Dedifferentiated amniotic fluid mesenchymal stem cell (primary cell): ENCODE results near the gene TRIM45.
"Not testable (repeated sequence)": the region's sequence is repeated elsewhere in the genome, so short reads cannot be mapped to it uniquely, and the experiment has no call there.

Source experiments
- DNase-seq: peaks from one replicate; pipeline ENCODE4 v3.0.0-alpha.2; 2016; ENCODE audit errors: extremely low spot score

The TRIM45 gene, protein sequence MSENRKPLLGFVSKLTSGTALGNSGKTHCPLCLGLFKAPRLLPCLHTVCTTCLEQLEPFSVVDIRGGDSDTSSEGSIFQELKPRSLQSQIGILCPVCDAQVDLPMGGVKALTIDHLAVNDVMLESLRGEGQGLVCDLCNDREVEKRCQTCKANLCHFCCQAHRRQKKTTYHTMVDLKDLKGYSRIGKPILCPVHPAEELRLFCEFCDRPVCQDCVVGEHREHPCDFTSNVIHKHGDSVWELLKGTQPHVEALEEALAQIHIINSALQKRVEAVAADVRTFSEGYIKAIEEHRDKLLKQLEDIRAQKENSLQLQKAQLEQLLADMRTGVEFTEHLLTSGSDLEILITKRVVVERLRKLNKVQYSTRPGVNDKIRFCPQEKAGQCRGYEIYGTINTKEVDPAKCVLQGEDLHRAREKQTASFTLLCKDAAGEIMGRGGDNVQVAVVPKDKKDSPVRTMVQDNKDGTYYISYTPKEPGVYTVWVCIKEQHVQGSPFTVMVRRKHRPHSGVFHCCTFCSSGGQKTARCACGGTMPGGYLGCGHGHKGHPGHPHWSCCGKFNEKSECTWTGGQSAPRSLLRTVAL

DNA sequence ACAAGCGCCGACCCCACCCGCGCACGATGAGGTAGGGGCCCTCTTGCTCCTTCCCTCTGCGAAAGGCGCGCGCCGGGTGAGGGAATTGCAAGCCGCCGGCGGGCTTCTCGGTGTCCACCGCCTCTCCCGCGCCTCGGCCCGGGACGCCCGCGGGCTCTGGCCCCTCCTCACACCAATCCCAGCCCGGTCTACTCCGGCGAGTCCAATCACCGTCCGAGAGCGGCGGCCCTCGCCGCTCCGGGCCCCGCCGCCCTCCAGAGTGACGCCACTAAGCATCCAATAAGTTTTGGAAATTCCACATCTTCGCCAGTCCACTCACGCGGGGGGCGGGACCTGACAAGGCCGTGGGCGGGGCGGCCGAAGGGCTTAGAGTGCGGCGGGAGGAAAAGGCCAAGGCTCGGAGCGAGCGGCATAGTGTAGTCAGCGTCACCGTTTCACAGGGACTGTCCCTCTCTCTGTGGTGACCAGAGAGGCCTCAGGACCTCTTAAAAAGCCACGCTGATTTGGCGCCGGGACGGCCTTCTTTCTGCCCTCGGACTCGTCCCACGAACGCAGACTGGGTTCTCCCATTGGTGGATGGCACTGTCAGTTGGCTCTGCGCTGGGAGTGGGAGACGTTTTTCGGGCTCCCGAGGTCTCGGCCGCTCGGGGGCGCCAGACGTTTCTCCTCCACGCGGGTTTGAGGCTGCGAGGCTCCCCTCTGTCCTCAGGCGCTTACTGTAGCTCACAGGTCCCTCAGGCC lies at the start of gene TRIM45:
TRIM45 (minus strand) TSS at position 161 of the 741 bp plus-strand sequence. CDS start 548 bp downstream, outside the sequence.
- peak; percentile 97 for DNase-seq

DNA sequence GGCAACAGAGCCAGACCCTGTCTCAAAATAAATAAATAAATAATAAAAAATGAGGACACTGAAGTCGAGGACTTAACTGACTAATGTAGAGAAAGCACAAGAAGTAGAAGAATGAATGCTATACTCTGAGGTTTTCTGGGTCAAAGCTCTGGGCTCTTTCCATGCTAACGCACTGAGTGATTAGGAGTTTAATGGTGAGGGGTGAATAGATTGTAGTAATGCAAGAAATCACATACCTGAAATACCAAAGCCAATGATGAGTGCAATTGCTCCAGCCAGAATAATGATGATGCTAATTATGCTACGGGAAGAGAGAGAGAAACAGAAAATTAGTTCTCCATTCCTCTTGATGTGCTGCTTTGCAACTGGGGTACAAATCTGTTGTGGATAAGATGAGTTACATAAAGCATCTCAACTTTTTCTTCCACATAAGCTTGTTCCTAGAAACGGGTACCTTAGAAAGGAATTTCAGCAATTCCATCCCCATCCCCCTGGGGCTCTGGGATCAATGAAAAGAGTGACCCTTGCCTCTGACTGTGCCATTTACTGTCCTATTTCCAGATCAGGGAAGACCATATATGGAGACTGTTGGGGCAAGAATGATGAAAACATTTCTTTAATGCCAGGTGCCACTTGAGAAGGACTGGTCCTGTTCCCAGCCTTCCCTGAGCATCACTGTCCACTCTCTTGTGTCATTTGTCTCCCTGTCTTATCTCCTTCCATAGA lies 48.5 kb upstream of the TRIM45 start:
- no peak for DNase-seq

DNA sequence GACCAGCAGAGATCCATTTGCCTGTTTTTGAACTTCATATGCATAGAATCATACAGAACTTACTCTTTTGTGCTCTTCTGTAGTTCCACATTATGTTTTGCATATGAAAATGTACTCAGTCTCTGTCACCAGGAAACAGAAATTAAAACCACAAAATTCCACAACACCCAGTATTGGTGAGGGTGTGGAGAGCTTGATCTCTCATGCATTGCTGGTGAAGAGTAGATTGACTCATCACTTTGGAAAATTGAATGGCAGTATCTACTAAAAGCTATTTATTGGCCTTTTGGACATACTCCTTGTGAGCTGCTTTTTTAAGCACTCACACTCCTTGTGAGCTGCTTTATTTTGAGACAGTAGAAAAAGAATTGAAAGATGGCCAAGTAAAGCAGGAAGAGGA lies 45.9 kb upstream of the TRIM45 start:
- no peak for DNase-seq

DNA sequence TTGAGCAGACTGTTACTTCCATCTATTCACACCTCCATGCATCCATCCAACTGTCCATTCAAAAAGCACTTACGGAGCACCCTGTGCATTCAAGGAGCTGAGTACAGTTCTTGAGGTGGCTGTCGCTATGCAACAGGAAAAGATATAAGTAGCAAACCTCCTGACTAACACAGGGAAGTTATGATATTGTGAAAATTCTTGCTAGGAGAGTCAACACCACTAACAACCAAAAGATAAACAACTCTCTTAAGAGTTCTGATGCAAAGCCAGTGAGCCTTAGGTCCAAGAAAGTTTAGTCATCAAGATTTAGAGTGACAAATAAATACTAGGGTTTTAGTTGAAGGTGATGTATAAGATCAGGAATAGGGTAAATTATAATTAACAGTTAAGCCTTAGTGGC lies 44.5 kb upstream of the TRIM45 start:
- DNase-seq, result peak; percentile 76

DNA sequence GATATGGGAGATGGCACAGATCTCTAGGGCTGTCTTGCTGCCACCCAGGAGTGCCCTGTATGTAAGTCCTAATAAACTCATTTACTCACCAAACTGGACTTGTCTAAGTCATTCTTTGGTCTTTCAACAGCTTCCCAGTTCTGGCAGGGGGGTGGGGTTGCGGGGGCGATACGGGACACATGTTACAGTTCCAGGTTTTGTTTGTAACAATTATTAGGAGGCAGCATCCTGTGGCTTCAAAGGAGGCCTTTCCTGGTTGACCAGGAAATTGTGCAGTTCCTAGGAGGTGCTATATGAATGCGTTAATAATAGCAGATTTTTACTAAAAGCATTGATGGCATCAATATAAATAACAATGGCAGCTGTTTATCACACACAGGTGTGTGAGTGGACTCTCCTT lies 42.7 kb upstream of the TRIM45 start:
- no peak for DNase-seq

DNA sequence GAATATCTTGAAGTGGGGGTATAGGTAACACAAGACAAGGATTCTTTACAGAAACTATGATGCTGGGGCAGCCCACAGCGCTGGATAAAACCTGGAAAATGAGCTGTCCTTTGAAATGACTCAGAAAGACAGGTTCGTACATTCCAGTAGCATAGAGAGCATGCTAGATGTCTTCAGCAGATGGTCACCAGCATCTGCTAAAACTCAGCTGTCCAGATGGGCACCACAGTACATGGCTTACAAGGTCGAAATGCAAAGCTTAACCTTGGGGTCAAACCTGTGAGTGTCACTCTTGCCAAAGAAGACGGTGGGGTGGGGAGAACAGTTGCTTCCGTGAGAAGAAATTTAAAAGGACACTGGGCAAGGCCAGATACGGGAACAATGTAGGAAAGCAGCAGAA lies 41.3 kb upstream of the TRIM45 start:
- no peak for DNase-seq

DNA sequence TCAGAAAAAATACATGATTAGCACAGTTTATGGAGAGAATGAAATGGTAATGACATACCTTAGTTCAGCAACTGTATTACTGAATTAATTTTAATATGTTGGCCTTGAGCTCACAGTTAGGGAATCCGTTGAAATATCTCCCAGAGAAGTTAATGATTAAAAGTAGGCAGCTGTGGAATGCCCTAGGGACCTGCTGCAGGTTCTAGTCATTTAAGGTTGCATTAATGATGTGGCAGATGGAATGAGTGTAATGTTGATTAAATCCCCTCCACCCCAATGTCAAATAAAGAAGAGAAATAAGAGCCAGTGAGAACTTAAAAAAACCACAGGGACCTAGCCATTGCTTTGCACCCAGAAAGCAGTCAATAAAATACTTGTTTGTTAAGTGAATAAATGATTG lies 40.3 kb upstream of the TRIM45 start:
- DNase-seq, result no peak

DNA sequence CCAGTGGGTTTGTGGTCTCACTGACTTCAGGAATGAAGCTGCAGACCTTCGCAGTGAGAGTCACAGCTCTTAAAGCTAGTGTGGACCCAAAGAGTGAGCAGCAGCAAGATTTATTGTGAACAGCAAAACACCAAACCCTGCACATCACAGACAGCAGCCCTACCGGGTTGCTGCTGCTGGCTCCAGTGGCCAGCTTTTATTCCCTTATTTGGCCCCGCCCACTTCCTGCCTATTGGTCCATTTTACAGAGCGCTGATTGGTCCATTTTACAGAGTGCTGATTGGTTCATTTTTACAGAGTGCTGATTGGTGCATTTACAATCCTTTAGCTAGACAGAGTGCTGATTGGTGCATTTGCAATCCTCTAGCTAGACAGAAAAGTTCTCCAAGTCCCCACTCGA lies 29.8 kb upstream of the TRIM45 start:
- not testable (repeated sequence) for DNase-seq

DNA sequence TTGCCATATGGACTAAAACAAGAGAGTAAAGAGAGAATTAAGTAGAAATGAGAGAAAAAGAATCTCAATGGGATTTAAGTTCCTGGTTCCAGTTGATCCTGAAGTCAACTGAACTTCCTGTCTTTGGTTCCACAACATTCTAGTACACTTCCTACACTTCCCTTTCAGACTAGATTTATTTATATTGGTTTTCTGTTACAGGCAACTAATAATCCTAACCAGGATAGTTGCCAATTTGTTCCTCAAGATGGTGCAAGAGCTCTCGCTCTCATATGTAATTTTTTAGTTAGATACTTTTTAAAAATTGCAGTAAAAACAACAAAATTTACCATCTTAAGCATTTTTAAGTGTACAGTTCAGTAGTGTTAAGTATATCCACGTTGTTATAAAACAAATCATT lies 28.8 kb upstream of the TRIM45 start:
- DNase-seq, result no peak

DNA sequence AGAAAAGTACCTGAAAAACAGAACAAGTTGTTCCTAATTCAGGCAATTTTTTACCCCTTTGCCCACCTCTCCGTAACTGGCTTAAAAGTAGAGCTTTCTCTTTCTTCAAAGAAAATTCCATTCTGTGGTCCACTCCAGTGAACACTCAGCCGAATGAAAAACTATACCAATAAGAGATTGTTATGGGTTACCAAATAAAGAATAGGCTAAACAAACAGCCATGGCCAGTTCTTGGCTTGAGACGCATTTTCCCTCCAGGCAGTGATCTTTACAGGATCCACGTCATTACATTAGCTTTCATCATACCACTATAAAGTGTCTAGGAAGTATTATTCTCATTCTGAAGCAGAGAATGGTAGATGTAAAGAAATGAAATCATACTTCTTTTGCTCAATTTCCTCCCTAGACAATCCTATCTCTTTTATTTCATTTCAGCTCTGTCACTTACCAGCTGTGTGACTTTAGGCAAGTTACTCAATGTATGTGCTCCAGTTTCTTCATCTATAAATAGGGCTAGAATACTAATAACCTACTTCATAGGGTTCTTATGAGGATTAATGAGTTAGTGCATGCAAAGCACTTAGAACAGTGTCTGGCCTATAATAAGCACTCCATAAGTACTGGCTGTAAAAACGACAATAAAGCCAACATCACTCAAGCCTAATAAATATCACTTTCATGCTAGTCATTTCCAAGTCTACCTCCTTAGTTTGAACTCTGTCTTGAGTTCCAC lies 26.5 kb upstream of the TRIM45 start:
- DNase-seq, result peak; percentile 87

DNA sequence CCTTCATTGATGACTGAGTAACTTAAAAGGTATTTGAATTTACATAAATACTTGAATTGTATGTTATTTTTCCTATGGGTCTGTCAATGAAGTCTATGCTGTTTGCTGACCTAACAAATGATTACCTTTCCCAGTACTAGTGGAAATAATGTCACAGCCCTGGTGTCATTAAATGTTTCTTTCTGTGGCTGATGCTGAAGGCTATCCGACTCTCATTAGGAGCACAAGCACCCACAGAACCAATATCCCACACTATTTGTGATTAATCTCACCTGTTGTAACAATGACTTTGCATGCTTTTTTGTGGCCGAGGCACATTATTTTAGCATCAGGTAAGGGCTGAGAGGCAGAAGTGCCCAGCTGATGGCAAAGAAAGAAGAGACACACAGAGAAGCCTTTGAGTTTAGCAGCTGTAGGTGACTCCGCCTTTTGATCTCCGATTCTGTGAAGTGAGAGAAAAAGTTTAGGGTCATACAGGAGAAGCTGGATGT lies 25.8 kb upstream of the TRIM45 start:
- no peak for DNase-seq

DNA sequence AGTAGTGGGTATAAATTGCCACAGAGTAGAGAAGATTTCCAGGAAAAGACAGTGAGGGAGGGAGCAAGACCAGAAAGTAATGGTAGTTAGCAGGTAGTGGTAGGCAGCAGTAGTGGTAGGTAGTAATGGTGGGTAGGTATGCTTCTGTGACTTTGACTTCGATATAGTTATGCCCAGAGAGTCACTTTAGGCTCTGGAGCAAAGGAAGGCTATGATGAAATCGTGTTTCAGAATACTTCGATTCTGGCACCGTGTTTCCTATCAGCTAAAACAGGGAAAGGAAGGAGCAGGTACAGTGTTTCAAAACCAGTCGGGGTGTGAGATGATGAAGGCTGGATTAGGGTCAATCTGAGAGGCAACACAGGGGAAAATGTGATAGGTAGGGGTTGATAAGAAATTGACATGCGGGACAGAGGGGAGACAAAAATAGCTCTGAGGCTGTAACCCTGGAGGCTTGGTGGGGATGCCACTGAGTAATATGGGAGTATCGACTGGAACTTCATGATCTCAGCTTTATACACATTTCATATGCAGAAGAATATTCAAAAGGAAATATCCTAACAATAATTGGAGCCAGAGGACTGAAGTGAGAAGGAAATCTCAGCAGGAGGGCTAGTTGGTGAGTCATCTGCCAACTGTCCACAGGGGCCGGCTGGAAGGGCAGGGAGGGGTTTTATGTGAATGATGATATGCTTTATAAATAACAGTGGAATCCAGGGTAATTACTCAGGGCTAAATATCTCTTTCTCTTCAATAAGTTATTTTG lies 25.2 kb upstream of the TRIM45 start:
- peak; percentile 93 for DNase-seq

DNA sequence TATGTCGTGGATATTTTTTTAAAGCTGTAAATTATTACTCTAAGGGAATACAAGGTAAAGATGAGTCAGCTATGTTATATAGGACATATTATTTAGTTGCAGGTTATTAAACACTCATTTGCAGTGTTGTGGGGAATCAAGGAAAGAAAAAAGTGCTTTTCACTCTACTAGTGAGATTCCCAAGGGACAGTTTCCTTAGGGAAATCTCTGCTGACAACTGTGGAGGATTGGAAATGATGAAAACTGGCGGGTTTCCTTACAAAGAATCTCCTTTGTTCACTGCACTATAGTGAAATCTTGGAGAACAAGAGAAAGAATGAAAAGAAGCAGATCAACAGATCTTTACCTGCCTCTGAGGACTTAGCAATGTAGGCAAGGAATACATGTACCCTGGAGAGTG lies 24.5 kb upstream of the TRIM45 start:
- no peak for DNase-seq

DNA sequence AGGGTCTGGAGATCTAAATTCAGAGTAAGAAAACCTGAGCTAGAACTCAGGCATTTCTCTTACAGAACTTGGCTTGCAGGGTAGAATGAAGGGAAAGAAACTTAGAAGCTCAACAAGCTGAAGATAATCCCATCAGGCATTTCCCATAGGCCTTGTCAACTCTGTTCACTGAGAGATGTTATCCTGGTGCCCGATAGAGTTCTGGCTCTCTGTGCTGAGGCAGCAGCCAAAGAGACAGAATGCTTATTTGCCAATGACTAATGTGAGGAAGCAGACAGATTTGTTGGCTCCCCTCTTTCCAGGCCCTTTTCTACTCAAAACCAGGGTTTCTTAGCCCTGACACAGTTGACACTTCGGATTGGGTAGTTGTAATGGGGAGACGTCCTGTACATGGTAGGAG lies 22.3 kb upstream of the TRIM45 start:
- DNase-seq, result no peak

DNA sequence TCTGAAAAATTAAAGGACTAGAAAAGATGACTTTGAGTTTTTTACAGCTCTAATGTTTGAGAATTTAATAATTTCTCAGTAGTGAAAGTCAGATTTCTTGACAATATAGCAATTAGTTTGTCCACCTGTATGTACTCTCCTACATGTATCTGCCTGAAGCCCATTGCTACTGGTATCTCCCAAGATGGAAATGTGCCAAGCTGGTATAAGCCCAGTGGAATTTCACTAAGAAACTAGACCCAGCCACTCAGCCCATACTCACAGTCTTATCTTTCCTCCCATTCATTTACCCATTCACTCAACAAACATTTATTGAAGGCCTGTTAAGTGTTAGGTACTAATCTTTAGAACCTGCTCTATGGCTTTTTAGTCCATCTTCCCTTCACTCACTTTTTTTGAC lies 21.6 kb upstream of the TRIM45 start:
- DNase-seq, result no peak

DNA sequence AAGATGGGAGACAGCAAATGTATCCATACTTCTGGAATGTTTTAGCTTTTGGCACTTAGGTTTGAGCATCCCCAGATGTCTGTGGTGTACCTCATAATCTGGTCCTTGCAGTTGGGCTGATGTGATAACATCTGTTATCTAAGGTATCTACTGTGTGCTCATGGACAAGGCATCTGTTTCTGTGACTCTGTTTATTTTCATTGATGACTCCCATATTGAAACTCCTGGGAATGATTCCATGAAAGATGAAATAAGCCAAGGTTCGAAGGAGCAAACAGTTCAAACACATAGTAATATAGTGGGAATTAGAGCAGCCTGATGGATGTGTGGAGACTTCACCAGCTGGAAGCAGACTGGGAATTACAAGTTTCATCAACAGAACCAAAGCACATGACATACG lies 20.7 kb upstream of the TRIM45 start:
- no peak for DNase-seq

DNA sequence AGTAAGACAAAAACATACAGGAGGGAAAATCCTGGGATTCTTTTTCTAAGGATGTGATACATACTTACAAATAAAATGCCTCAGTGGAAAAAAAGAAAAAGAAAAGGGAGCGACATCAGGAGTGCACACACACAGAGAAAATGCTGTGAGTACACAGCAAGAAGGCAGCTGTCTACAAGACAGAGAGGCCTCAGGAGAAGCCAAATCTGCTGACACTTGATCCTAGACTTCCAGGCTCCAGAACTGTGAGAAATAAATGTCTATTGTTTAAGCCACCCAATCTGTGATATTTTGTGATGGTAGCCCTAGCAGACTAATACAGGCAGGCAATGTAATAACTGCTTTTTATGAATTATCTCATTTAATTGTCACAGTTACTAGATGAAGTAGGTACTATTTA lies 17.0 kb upstream of the TRIM45 start:
- no peak for DNase-seq

DNA sequence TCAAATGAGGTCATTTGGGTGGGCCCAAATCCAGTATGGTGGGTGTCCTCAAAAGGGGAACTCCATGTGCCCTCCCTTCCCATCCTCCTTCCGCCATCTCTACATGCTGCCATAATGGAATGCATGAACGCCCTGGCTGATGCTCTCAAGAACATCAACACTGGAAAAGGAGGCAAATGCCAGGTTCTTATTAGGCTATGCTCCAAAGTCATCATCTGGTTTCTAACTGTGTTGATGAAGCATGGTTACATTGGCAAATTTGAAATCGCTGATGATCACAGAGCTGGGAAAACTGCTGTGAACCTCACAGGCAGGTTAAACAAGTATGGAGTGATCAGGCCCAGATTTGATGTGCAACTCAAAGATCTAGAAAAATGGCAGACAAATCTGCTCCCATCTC lies 16.6 kb upstream of the TRIM45 start:
- DNase-seq, result no peak

DNA sequence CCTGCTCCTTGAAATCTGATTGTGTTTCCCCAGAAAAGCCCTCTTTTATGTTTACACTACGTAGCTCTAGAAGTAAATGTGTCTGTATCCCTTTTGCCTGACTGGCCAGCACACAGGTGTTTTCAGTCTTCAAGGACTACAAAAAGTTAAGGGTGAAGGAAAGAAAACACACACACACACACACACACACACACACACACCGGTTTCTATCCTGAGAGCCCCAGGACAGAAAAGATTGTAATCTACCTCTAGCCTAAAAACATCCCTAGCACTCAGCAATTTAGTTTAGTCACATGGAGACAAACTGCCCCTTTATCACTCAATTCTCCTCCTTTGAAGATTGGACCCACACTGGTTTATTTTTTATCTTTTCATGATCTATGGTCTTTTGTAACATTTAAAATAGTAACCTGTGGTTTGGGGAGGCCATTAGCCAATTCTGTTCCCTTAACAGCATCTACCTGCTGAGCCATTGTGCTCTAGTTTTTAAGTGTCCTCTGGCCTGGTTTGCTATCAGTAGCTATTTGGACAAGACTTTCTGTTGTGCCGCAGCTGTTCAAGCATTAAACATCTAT lies 15.8 kb upstream of the TRIM45 start:
- no peak for DNase-seq

DNA sequence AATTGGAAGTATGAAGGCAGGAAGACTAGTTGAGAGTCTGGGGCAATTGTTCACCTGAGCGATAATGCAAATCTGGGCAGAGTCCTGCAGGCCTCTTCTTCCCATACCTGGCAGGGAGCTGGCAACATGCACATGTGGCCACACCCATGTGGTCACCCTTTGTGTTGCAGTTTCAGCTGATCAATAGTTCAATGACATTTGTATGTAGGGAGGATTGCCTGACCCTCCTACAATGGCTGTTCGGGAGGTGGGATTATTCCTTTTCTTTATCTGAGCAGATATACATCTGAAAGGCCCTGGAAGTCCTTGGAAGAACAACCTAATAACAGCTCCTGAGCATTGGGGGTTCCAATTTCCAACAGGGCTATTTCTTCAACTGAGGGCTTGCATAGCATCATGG lies 15.2 kb upstream of the TRIM45 start:
- DNase-seq, result no peak
